B cell (primary cell): ENCODE results near the gene MYBPHL.

ENCODE experiments used
- CTCF ChIP-seq: fragments of 200-600 bp; IDR thresholded peaks from one replicate; pipeline ENCODE4 v1.8.0; 2022; ENCODE audit warnings: antibody characterized with exemption, mild to moderate bottlenecking
- EZH2 ChIP-seq: IDR thresholded peaks from 2 replicates; pipeline ENCODE4 v1.6.1; 2012; ENCODE audit warnings: borderline replicate concordance, low read depth, mild to moderate bottlenecking, moderate library complexity, low read length; ENCODE audit not compliant: insufficient read depth, poor library complexity, severe bottlenecking

- TF ChIP-seq CTCF: no peak
- TF ChIP-seq EZH2: no peak
These were observed 44.6 kb upstream of the MYBPHL start for GRCh38 chr1:109351457-109351856.
